Caco-2 (cell line): ENCODE measurements around the gene ALK. TPM values are rescaled to one million over a fixed set of nuclear protein-coding genes. Genes with fewer than 3 reads are reported as not detected.

Source experiments
- BruUV-seq: library from RNA; stranded (reverse); fragments of 400-500 nt; replicated peaks from 2 replicates; lab custom pipeline; 2021; lab: Mats Ljungman, UMichigan
- CTCF ChIA-PET: fragments of 300-600 bp; sonication (Branson Sonifier 250); formaldehyde crosslinking; loops from one replicate; lab custom pipeline; 2022; ENCODE audit warnings: antibody characterized with exemption; lab: Charles Lee
- POLR2A ChIA-PET: fragments of 300-600 bp; sonication (Branson Sonifier 250); formaldehyde crosslinking; loops from one replicate; lab custom pipeline; 2022; ENCODE audit warnings: antibody characterized with exemption; lab: Charles Lee
- DNase-seq, 2 experiments: peaks; one replicate each; pipeline versions ENCODE4 v3.0.0 to v3.0.0-alpha.2; 2020 to 2022
- H3K27me3 ChIP-seq: replicated peaks from 2 replicates; pipeline ENCODE4 v1.6.0; 2011; ENCODE audit warnings: low read length; ENCODE audit not compliant: control insufficient read depth, insufficient read depth
- H3K36me3 ChIP-seq: 2 replicates; pipeline ENCODE4 v1.5.1; 2011; ENCODE audit warnings: low read length; ENCODE audit not compliant: control insufficient read depth, insufficient read depth
- H3K4me1 ChIP-seq: fragments of 250-450 bp; sonication (Bioruptor Pico); 2 replicates; pipeline ENCODE4 v1.5.1; 2020; ENCODE audit warnings: mild to moderate bottlenecking
- H3K4me3 ChIP-seq: 2 replicates; pipeline ENCODE4 v1.5.1; 2011; ENCODE audit warnings: low read depth, mild to moderate bottlenecking, control low read depth, low read length
- H3K9me3 ChIP-seq: fragments of 250-450 bp; sonication (Bioruptor Pico); 2 replicates; pipeline ENCODE4 v1.5.1; 2020; ENCODE audit warnings: mild to moderate bottlenecking, moderate library complexity
- H3K27ac Mint-ChIP-seq: one replicate; pipeline ENCODE4 v1.8.0; 2022; ENCODE audit warnings: mixed read lengths; ENCODE audit not compliant: unreplicated experiment
- H3K27me3 Mint-ChIP-seq: one replicate; pipeline ENCODE4 v1.8.0; 2022; ENCODE audit warnings: mixed read lengths; ENCODE audit not compliant: insufficient read depth, unreplicated experiment
- H3K36me3 Mint-ChIP-seq: one replicate; pipeline ENCODE4 v1.8.0; 2022; ENCODE audit warnings: mild to moderate bottlenecking, mixed read lengths; ENCODE audit not compliant: insufficient read depth, unreplicated experiment
- H3K4me1 Mint-ChIP-seq: one replicate; pipeline ENCODE4 v1.8.0; 2022; ENCODE audit warnings: low read depth, mixed read lengths; ENCODE audit not compliant: unreplicated experiment
- H3K4me3 Mint-ChIP-seq: one replicate; pipeline ENCODE4 v1.8.0; 2022; ENCODE audit warnings: mild to moderate bottlenecking, moderate library complexity, mixed read lengths; ENCODE audit not compliant: unreplicated experiment
- H3K9me3 Mint-ChIP-seq: one replicate; pipeline ENCODE4 v1.8.0; 2022; ENCODE audit warnings: mixed read lengths; ENCODE audit not compliant: unreplicated experiment
- intact Hi-C: fragments of 100-400 bp; cut with micrococcal nuclease; formaldehyde crosslinking; loops from one replicate; pipeline ENCODE4 v1.10.0; 2022; ENCODE audit not compliant: unreplicated experiment
- total RNA-seq: library from RNA; stranded (reverse); gene quantifications from 2 replicates; pipeline ENCODE4 v1.2.3, GENCODE V29; 2022
- TF ChIP-seq, protein P1 (sequence below), 2 experiments: fragments of 200-600 bp in 1 of 2; IDR thresholded peaks; 1 replicate in 1 of 2; 2 replicates in 1 of 2; pipeline versions ENCODE4 v1.5.1 to v1.8.0; 2011 to 2022; ENCODE audit warnings: antibody characterized with exemption in 1 of 2, control low read depth in 1 of 2, inconsistent platforms in 1 of 2, low read depth in 1 of 2, low read length in 1 of 2, mild to moderate bottlenecking in 1 of 2, moderate library complexity in 1 of 2; ENCODE audit not compliant: insufficient read depth in 1 of 2, severe bottlenecking in 1 of 2, unreplicated experiment in 1 of 2

ALK gene
- total RNA-seq, 1 experiment from 2014 or later = 0.11 TPM

DNA sequence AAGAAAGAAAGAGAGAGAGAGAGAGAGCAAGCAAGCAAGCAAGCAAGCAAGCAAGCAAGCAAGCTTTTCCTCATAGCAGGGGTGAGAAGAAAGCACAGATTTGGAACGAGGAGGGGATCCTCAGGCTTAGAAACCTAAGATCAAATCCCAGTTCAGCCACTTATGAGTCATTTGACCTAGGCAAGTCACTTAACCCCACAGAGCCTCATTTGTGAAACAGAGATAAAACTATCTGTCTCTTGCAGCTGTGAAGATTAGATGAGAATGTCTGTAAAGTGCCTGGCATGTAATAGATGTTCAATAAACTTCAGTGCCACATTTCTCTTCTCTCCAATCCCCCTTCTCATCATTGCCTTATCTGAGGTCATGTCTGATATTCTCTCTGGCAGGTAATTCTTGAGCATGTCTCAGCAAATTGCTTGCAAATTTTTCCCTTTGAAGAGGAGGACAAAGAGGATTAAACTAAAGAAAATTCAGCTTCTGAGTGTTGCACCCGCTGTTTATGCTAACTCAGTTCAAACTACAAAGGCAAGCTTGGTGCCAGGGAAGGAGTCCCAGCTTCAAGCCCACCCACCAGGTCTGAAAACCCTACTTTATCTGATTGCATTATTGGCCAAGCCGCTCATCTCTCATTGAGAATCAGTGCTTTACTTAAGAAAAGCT, 20.3 kb downstream of the ALK start:
- H3K4me3 ChIP-seq = no peak overlapping the region
- Mint-ChIP-seq H3K27me3 (peaks cover 31% of the 10 kb centered on the region), H3K27ac (no peak overlapping the region), H3K4me1 (no peaks in the 10 kb centered on the region), H3K9me3 (no peaks in the 10 kb centered on the region), H3K4me3 (no peak overlapping the region), H3K36me3 (no peaks in the 10 kb centered on the region)
- intact Hi-C loops = no loop called here
- TF ChIP-seq, protein P1, sequence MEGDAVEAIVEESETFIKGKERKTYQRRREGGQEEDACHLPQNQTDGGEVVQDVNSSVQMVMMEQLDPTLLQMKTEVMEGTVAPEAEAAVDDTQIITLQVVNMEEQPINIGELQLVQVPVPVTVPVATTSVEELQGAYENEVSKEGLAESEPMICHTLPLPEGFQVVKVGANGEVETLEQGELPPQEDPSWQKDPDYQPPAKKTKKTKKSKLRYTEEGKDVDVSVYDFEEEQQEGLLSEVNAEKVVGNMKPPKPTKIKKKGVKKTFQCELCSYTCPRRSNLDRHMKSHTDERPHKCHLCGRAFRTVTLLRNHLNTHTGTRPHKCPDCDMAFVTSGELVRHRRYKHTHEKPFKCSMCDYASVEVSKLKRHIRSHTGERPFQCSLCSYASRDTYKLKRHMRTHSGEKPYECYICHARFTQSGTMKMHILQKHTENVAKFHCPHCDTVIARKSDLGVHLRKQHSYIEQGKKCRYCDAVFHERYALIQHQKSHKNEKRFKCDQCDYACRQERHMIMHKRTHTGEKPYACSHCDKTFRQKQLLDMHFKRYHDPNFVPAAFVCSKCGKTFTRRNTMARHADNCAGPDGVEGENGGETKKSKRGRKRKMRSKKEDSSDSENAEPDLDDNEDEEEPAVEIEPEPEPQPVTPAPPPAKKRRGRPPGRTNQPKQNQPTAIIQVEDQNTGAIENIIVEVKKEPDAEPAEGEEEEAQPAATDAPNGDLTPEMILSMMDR (IDR thresholded peaks at IDR 0.05; ENCODE audit: insufficient read depth in 1 of 2, low read depth in 1 of 2, low read length in 1 of 2, severe bottlenecking in 1 of 2, unreplicated experiment in 1 of 2) = no peak
- peaks cover 2% of the 10 kb centered on the region for H3K27me3 ChIP-seq
- ChIA-PET CTCF (interaction anchor here (1.0 kb wide), 1 partner anchor 22 kb away, joined by 3 read pairs; no protein-coding TSS in a partner anchor), POLR2A (no interaction called here)
- BruUV-seq = no TSS peak
- no peaks in the 10 kb centered on the region for H3K9me3 ChIP-seq
- no peaks in the 10 kb centered on the region for H3K4me1 ChIP-seq
- H3K36me3 ChIP-seq = no peaks in the 10 kb centered on the region
- no peak for DNase-seq

DNA sequence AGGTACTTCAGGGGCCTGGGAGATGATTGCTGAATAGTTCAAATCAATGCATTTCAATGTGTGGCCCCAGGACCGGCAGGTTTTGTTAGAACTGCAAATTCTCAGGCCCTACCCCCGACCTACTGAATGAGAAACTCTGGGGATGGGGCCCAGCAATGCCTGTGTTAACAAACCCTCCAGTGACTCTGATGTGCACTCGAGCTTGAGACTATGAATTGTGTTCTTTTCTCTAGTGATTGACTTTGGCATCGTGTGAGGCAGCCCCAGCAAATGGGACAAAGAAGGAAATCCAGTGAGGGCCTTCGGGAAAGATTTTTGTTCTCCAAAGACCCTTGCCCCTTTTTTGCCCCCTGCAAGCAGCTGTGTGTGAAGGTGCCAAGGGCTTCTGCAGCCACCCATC, 22.4 kb downstream of the ALK start:
- no peak overlapping the region for H3K4me3 Mint-ChIP-seq
- no peaks in the 10 kb centered on the region for H3K36me3 Mint-ChIP-seq
- Histone ChIP-seq H3K9me3 (no peaks in the 10 kb centered on the region), H3K4me3 (no peak overlapping the region), H3K27me3 (no peaks in the 10 kb centered on the region; the same call in 1 of the 2 replicates), H3K4me1 (no peaks in the 10 kb centered on the region), H3K36me3 (no peaks in the 10 kb centered on the region)
- no TSS peak for BruUV-seq
- H3K27me3 Mint-ChIP-seq = peaks cover 35% of the 10 kb centered on the region
- no peaks in the 10 kb centered on the region for H3K9me3 Mint-ChIP-seq
- ChIA-PET POLR2A (no interaction called here), CTCF (no interaction called here)
- H3K27ac Mint-ChIP-seq = no peak overlapping the region
- TF ChIP-seq, protein P1 (IDR thresholded peaks at IDR 0.05; ENCODE audit: insufficient read depth in 1 of 2, low read depth in 1 of 2, low read length in 1 of 2, severe bottlenecking in 1 of 2, unreplicated experiment in 1 of 2) = no peak
- H3K4me1 Mint-ChIP-seq = no peaks in the 10 kb centered on the region
- intact Hi-C loops = no loop called here
- no peak for DNase-seq

DNA sequence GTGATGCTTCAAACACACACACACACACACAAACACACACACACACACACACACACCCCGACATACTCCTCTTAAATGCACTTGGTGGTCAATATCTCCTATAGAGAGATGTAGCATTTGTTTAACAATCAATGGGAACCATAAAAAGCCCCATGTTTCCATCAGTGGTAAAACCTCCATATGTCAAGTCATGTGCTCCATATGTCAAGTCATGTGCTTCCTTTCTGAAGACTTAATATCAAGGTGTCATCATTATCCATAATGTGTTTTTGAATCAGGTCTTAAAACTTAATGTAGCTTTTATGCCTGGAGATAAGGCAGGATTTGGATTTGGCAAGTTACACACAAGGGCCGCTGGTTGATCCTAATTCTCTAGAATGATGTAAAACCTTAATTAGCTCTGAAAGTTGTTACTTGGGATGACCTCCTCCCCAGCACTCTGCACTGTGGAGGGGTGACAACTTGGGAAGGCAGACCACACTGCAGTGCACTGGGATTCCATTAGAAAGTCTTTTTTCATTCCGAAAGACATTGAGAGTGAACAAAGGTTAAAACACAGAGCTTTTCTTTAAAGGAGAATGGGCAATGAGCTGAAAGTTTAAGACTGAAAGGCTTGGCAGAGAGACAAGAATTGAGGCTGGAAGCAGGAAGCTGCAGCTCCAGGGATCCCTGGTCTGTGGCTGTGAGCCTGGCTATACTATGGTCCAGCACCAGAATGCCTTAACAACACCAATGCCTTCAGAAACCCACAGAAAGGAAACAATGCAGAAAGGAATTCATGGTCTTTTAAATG, 26.4 kb downstream of the ALK start:
- no peaks in the 10 kb centered on the region for H3K36me3 ChIP-seq
- intact Hi-C loops = no loop called here
- Mint-ChIP-seq H3K4me1 (no peaks in the 10 kb centered on the region), H3K4me3 (no peak overlapping the region), H3K27me3 (peaks cover 24% of the 10 kb centered on the region), H3K27ac (no peak overlapping the region), H3K9me3 (no peaks in the 10 kb centered on the region), H3K36me3 (no peaks in the 10 kb centered on the region)
- TF ChIP-seq, protein P1 (IDR thresholded peaks at IDR 0.05; ENCODE audit: insufficient read depth in 1 of 2, low read depth in 1 of 2, low read length in 1 of 2, severe bottlenecking in 1 of 2, unreplicated experiment in 1 of 2) = no peak
- BruUV-seq = no TSS peak
- POLR2A ChIA-PET = no interaction called here
- no peaks in the 10 kb centered on the region; the same call in 1 of the 2 replicates for H3K27me3 ChIP-seq
- DNase-seq = no peak
- H3K4me3 ChIP-seq = no peak overlapping the region
- no peaks in the 10 kb centered on the region for H3K9me3 ChIP-seq
- CTCF ChIA-PET = no interaction called here
- no peaks in the 10 kb centered on the region for H3K4me1 ChIP-seq
